Measurements from ENCODE around the gene ANKAR.
"Not testable (repeated sequence)": the region's sequence is repeated elsewhere in the genome, so short reads cannot be mapped to it uniquely, and the experiment has no call there.

ANKAR gene

GRCh38 chr2:189709501-189710221 lies 35.2 kb downstream of the ANKAR start:
- no peak for DNase-seq (ENCODE audit: low read depth in 3 of 3, low spot score in 1 of 3)

GRCh38 chr2:189717593-189717992 lies 43.1 kb downstream of the ANKAR start:
- DNase-seq (ENCODE audit: low read depth in 3 of 3, low spot score in 1 of 3) = not testable (repeated sequence)

GRCh38 chr2:189719571-189719970 lies 45.1 kb downstream of the ANKAR start:
- no peak for DNase-seq (ENCODE audit: low read depth in 3 of 3, low spot score in 1 of 3)

- no peak for DNase-seq (ENCODE audit: low read depth in 3 of 3, low spot score in 1 of 3)
These were observed 48.7 kb downstream of the ANKAR start for GRCh38 chr2:189723192-189723591.

All from stimulated activated CD4-positive, alpha-beta T cell treated with anti-CD3 and anti-CD28 coated beads, TNF-alpha, amount 100 ng/mL, for 1 hour (primary cell).